ENCODE measurements around the gene SAP30BP.

Gene SAP30BP

DNA sequence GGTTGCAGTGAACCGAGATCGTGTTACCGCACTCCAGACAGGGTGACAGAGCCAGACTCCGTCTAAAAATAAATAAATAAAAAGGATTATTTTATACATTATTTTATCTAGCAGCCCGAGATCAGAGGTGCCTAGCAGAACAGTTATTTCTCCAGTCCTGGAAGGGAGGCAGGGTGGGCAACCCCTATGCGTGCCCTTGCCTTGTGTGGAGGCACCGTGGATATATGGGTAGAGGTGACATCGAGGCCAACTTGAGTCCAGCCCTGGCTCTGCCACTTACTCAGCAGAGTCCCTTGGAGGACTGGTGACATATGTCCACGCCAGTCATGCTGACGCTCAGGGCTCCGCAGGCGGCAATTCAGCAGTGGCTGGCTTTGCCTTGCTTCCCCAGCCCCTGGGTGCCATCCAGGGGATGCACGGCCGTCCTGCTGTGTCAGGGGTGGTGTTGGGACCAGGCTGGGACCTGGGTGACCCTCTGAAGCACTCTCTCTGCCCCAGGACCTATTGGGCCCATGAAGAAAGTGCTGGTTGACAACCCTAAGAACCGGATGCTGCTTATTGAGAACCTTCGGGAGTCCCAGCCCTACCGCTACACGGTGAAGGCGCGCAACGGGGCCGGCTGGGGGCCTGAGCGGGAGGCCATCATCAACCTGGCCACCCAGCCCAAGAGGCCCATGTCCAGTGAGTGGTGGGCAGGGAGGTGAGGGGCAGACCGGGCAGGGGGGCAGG, 84.7 kb downstream of the SAP30BP start:
- no peak for DNase-seq (ENCODE audit: low spot score)
- peak overlapping the region; percentile 98 for H3K27ac ChIP-seq
- ChIA-PET POLR2A (ENCODE audit: low non-redundant PET) (no interaction called here), CTCF (interaction anchor here (0.6 kb wide), 1 partner anchor 217 kb away, joined by 4 read pairs; no protein-coding TSS in a partner anchor)
- TF ChIP-seq, protein P1, sequence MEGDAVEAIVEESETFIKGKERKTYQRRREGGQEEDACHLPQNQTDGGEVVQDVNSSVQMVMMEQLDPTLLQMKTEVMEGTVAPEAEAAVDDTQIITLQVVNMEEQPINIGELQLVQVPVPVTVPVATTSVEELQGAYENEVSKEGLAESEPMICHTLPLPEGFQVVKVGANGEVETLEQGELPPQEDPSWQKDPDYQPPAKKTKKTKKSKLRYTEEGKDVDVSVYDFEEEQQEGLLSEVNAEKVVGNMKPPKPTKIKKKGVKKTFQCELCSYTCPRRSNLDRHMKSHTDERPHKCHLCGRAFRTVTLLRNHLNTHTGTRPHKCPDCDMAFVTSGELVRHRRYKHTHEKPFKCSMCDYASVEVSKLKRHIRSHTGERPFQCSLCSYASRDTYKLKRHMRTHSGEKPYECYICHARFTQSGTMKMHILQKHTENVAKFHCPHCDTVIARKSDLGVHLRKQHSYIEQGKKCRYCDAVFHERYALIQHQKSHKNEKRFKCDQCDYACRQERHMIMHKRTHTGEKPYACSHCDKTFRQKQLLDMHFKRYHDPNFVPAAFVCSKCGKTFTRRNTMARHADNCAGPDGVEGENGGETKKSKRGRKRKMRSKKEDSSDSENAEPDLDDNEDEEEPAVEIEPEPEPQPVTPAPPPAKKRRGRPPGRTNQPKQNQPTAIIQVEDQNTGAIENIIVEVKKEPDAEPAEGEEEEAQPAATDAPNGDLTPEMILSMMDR (conservative IDR thresholded peaks at IDR 0.05; ENCODE audit: low read depth): no peak

DNA sequence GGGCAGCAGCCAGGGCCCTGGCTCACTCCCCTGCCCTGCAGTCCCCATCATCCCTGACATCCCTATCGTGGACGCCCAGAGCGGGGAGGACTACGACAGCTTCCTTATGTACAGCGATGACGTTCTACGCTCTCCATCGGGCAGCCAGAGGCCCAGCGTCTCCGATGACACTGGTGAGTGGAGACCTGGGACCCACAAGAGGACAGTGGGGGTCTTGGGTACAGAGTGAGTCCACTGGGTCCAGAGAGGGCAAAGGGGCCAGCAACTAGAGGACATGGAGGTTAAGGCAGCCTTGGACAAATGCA, 85.2 kb downstream of the SAP30BP start:
- TF ChIP-seq, protein P1 (conservative IDR thresholded peaks at IDR 0.05; ENCODE audit: low read depth): no peak
- ChIA-PET CTCF (interaction anchor here (0.6 to 0.8 kb wide), 2 partner anchors 99 to 217 kb away, joined by 3 to 4 read pairs; no protein-coding TSS in a partner anchor), POLR2A (ENCODE audit: low non-redundant PET) (no interaction called here)
- no peak for DNase-seq (ENCODE audit: low spot score)
- peak overlapping the region; percentile 98 for H3K27ac ChIP-seq

DNA sequence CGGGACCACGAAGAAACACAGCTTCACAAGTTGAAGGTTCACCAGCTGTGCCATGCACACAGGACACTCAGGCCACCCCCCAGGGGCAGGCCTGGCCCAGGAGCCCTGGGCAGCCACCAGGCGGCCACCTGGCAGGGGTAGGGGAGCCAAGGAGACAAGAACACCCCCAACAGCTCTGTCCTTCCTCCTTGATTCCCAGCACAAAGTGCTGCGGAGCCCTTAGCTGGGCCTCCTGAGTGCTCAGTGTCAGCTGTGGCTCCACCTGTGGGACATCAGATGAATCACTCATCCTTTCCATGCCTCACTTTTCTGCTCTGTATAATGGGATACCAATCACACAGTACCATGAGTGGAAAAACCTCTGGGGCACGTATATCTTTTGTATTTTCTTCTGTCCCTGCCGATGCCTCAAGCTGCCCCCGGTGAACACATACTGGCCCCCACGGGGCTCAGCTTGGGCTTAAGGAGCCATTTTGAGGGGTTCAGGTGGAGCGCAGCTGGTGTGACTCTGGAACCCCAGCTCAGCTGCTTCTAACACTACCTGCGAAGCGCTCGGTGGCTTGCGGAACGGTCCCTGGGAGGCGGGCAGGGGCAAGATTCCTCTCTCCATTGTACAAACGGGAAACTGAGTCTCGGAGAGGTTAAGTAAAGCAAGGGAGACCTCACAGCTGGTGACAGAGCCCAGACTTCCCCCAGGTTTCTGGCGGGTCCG, 85.8 kb downstream of the SAP30BP start:
- POLR2A ChIA-PET (ENCODE audit: low non-redundant PET): no interaction called here
- CTCF ChIA-PET: interaction anchor here (0.8 kb wide), 1 partner anchor 100 kb away, joined by 3 read pairs; no protein-coding TSS in a partner anchor
- TF ChIP-seq, protein P1 (conservative IDR thresholded peaks at IDR 0.05; ENCODE audit: low read depth): no peak
- DNase-seq (ENCODE audit: low spot score): no peak
- H3K27ac ChIP-seq: peak overlapping the region; percentile 98

DNA sequence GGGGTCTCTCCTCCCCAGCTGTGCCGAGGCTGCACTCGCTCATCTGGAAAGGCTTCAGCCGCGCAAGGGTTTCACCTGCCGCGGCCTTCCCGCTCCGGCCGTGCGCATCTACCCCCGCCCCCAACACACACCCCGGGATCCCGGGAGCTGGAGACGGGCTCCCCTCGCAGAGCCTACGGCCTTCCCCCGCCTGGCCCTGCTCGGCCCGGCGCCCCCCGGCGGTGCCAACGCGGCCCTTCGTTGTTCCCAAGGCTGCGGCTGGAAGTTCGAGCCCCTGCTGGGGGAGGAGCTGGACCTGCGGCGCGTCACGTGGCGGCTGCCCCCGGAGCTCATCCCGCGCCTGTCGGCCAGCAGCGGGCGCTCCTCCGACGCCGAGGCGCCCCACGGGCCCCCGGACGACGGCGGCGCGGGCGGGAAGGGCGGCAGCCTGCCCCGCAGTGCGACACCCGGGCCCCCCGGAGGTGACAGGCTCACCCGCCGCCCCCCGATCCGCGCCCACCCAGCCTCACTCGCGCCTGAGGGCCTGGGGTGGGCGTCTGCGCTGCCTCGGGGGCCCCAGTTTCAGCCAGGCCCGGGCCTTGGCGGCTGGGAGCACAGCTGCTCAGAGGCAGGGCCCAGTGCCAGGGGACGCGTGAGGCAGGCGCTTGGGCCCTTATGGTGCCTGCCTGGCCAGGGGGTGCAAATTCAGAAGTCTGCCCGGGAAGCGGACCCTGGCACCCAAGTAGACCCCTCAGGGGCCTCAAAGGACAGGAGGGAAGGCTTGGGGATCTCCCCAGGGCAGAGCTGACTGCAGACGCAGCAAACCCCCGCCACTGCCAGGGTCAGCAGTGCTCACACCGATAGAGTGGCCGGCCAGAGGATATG, 86.6 kb downstream of the SAP30BP start:
- no peak for DNase-seq (ENCODE audit: low spot score)
- CTCF ChIA-PET: no interaction called here
- H3K27ac ChIP-seq: peak overlapping the region; percentile 98
- TF ChIP-seq, protein P1 (conservative IDR thresholded peaks at IDR 0.05; ENCODE audit: low read depth): no peak
- POLR2A ChIA-PET (ENCODE audit: low non-redundant PET): no interaction called here

DNA sequence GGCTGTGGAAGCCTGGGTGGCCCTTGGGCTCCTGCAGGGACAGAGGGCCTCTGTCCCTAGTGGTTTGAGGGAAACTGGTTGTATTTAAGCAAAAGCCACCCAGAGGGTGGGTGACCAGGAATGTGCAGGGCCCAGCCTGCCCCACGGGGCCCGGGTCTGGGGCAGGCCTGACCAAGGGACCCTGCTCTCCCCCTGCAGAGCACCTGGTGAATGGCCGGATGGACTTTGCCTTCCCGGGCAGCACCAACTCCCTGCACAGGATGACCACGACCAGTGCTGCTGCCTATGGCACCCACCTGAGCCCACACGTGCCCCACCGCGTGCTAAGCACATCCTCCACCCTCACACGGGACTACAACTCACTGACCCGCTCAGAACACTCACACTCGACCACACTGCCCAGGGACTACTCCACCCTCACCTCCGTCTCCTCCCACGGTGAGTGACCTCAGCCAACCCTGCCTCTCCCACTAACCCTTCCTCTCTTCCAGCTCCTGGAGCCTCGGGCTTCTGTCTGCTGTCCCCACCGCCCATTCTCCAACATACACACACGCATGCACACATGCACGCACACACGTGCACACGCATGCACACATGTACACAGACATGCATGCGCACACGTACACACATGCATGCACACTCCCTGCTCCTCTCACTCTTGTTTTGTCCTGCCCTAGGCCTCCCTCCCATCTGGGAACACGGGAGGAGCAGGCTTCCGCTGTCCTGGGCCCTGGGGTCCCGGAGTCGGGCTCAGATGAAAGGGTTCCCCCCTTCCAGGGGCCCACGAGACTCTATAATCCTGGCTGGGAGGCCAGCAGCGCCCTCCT, 87.5 kb downstream of the SAP30BP start:
- ChIA-PET CTCF (no interaction called here), POLR2A (ENCODE audit: low non-redundant PET) (no interaction called here)
- TF ChIP-seq, protein P1 (conservative IDR thresholded peaks at IDR 0.05; ENCODE audit: low read depth): no peak
- peak overlapping the region; percentile 98 for H3K27ac ChIP-seq
- no peak for DNase-seq (ENCODE audit: low spot score)
